Neural crest cell (in vitro differentiated cells): Measurements from ENCODE around the gene MAPK8IP2. TPM values are rescaled to one million over a fixed set of nuclear protein-coding genes. Genes with fewer than 3 reads are reported as not detected.

Source experiments
- DNase-seq: peaks from one replicate; pipeline ENCODE4 v3.0.0; 2021; ENCODE audit warnings: low read depth, mixed read lengths, low spot score
- H3K27ac Mint-ChIP-seq: one replicate; pipeline ENCODE4 v1.8.0; 2021; ENCODE audit warnings: mild to moderate bottlenecking, mixed read lengths; ENCODE audit not compliant: unreplicated experiment
- H3K27me3 Mint-ChIP-seq: 2 replicates; pipeline ENCODE4 v1.8.0; 2021; ENCODE audit warnings: low read depth, mild to moderate bottlenecking, mixed read lengths
- H3K36me3 Mint-ChIP-seq: 2 replicates; pipeline ENCODE4 v1.8.0; 2021; ENCODE audit warnings: low read depth, mild to moderate bottlenecking, mixed read lengths
- H3K4me1 Mint-ChIP-seq: 2 replicates; pipeline ENCODE4 v1.8.0; 2021; ENCODE audit warnings: mixed read lengths
- H3K4me3 Mint-ChIP-seq: one replicate; pipeline ENCODE4 v1.8.0; 2021; ENCODE audit warnings: mild to moderate bottlenecking, mixed read lengths
- H3K9me3 Mint-ChIP-seq: 2 replicates; pipeline ENCODE4 v1.8.0; 2021; ENCODE audit warnings: mixed read lengths
- CTCF ChIP-seq: fragments of 200-600 bp; sonication (generic); conservative IDR thresholded peaks from 2 replicates; pipeline ENCODE4 v1.5.0; 2021; ENCODE audit warnings: antibody characterized with exemption, mild to moderate bottlenecking
- total RNA-seq: library from RNA; stranded (reverse); gene quantifications from 2 replicates; pipeline ENCODE4 v1.2.1, GENCODE V29; 2021

The MAPK8IP2 gene
- total RNA-seq, 1 donor from 2014 or later: 31.8 TPM

- Mint-ChIP-seq H3K27me3 (peaks cover 3% of the 10 kb centered on the region), H3K4me3 (no peak overlapping the region), H3K27ac (no peak overlapping the region), H3K4me1 (peaks cover 4% of the 10 kb centered on the region), H3K36me3 (no peaks in the 10 kb centered on the region), H3K9me3 (no peaks in the 10 kb centered on the region)
- no peak for TF ChIP-seq CTCF
- no peak for DNase-seq
Measured at GRCh38 chr22:50609599-50609998, 9.0 kb downstream of the MAPK8IP2 start.

- Mint-ChIP-seq H3K27me3 (peaks cover 3% of the 10 kb centered on the region), H3K4me1 (peaks cover 4% of the 10 kb centered on the region)
Measured at GRCh38 chr22:50610041-50610451, 9.5 kb downstream of the MAPK8IP2 start.

GRCh38 chr22:50610581-50610980 is 10.0 kb downstream of the MAPK8IP2 start:
- no peak for DNase-seq
- Mint-ChIP-seq H3K4me1 (peaks cover 4% of the 10 kb centered on the region), H3K27ac (no peak overlapping the region), H3K36me3 (no peaks in the 10 kb centered on the region), H3K27me3 (peaks cover 7% of the 10 kb centered on the region), H3K9me3 (no peaks in the 10 kb centered on the region), H3K4me3 (no peak overlapping the region)
- no peak for TF ChIP-seq CTCF

More at GRCh38 chr22:50610041-50610451, 9.5 kb downstream of the MAPK8IP2 start:
- H3K27ac Mint-ChIP-seq: no peak overlapping the region
- no peaks in the 10 kb centered on the region for H3K9me3 Mint-ChIP-seq
- DNase-seq: no peak
- no peak overlapping the region for H3K4me3 Mint-ChIP-seq
- no peak for TF ChIP-seq CTCF
- H3K36me3 Mint-ChIP-seq: no peaks in the 10 kb centered on the region

GRCh38 chr22:50611341-50612060 is 10.9 kb downstream of the MAPK8IP2 start:
- DNase-seq: no peak
- Mint-ChIP-seq H3K36me3 (no peaks in the 10 kb centered on the region), H3K27ac (no peak overlapping the region), H3K4me3 (no peak overlapping the region), H3K27me3 (peaks cover 9% of the 10 kb centered on the region), H3K9me3 (no peaks in the 10 kb centered on the region), H3K4me1 (peaks cover 4% of the 10 kb centered on the region)
- TF ChIP-seq CTCF: no peak

- no peak overlapping the region for H3K4me3 Mint-ChIP-seq
- H3K4me1 Mint-ChIP-seq: peaks cover 4% of the 10 kb centered on the region
- peaks cover 9% of the 10 kb centered on the region for H3K27me3 Mint-ChIP-seq
- H3K9me3 Mint-ChIP-seq: no peaks in the 10 kb centered on the region
- TF ChIP-seq CTCF: no peak
- DNase-seq: no peak
- no peaks in the 10 kb centered on the region for H3K36me3 Mint-ChIP-seq
- no peak overlapping the region for H3K27ac Mint-ChIP-seq
Measured at GRCh38 chr22:50612168-50612527, 11.6 kb downstream of the MAPK8IP2 start.
